Measurements from ENCODE around the gene TMEM198.

DNA sequence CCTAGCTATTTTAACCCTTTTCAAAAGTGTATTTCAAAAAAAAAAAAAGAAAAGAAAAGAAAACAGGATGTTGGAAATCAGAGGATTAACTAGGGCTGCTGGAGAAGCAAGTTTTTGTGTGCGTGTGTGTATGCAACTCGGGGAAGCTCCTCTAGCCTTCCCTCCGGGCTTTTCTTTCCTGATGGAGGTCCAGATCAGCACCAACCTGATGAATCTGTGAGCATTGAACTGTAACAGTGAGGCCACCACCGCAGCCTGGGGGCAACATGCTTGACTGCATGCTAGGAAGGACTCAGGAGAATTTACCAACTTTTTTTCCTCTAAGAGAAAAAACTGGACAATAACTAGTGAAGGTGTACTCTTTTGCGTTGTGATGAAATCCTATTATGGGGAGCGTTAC is 25.2 kb downstream of the TMEM198 start:
- no peak for TF ChIP-seq EZH2 (IDR thresholded peaks at IDR 0.05; ENCODE audit: borderline replicate concordance, insufficient read depth, low read length, poor library complexity, severe bottlenecking)
- TF ChIP-seq CTCF (IDR thresholded peaks at IDR 0.05; ENCODE audit: poor library complexity, severe bottlenecking), result no peak
- TF ChIP-seq EP300 (conservative IDR thresholded peaks at IDR 0.05; ENCODE audit: poor library complexity, severe bottlenecking), result no peak
